Loucy (cell line): Measurements from ENCODE around the gene AQP1.

Experiments
- H2AFZ ChIP-seq: fragments of 200-600 bp; sonication (generic); 2 replicates; pipeline ENCODE4 v1.6.0; 2016; ENCODE audit warnings: antibody characterized with exemption, mild to moderate bottlenecking, low read length, moderate library complexity
- H3F3A ChIP-seq: fragments of 200-600 bp; 2 replicates; pipeline ENCODE4 v1.6.0; 2016; ENCODE audit warnings: antibody characterized with exemption, low read depth, mild to moderate bottlenecking
- H3K27me3 ChIP-seq: fragments of 200-600 bp; sonication (generic); 2 replicates; pipeline ENCODE4 v1.6.1; 2014; ENCODE audit warnings: low read length, mild to moderate bottlenecking; ENCODE audit not compliant: insufficient read depth, poor library complexity, severe bottlenecking
- H3K36me3 ChIP-seq: fragments of 200-600 bp; sonication (generic); 2 replicates; pipeline ENCODE4 v1.6.1; 2016; ENCODE audit warnings: low read length; ENCODE audit not compliant: insufficient read depth
- H3K4me1 ChIP-seq: fragments of 200-600 bp; sonication (generic); 2 replicates; pipeline ENCODE4 v1.5.1; 2014; ENCODE audit warnings: low read length, mild to moderate bottlenecking; ENCODE audit not compliant: insufficient read depth, poor library complexity, severe bottlenecking
- H3K4me2 ChIP-seq: fragments of 200-600 bp; sonication (generic); 2 replicates; pipeline ENCODE4 v1.6.0; 2014; ENCODE audit warnings: antibody characterized with exemption, low read length, low read depth, mild to moderate bottlenecking; ENCODE audit not compliant: poor library complexity, severe bottlenecking
- H3K4me3 ChIP-seq: fragments of 200-600 bp; sonication (generic); 2 replicates; pipeline ENCODE4 v1.5.1; 2014; ENCODE audit warnings: low read length, mild to moderate bottlenecking, mixed read lengths; ENCODE audit not compliant: poor library complexity, severe bottlenecking
- H3K79me2 ChIP-seq: fragments of 200-600 bp; sonication (generic); 2 replicates; pipeline ENCODE4 v1.6.1; 2014; ENCODE audit warnings: low read length; ENCODE audit not compliant: insufficient read depth
- H3K9ac ChIP-seq: fragments of 200-600 bp; sonication (generic); 2 replicates; pipeline ENCODE4 v1.6.0; 2014; ENCODE audit warnings: mild to moderate bottlenecking, low read depth, low read length, moderate library complexity; ENCODE audit not compliant: poor library complexity, severe bottlenecking
- H3K9me2 ChIP-seq: fragments of 200-600 bp; sonication (generic); replicated peaks from 2 replicates; pipeline ENCODE4 v1.6.1; 2016; ENCODE audit warnings: low read depth, low read length, mixed read lengths
- H3K9me3 ChIP-seq: fragments of 200-600 bp; sonication (generic); 2 replicates; pipeline ENCODE4 v1.6.1; 2014; ENCODE audit warnings: mild to moderate bottlenecking, antibody characterized with exemption, low read length, low read depth; ENCODE audit not compliant: insufficient read depth
- H4K20me1 ChIP-seq: fragments of 200-600 bp; sonication (generic); 2 replicates; pipeline ENCODE4 v1.6.0; 2014; ENCODE audit warnings: antibody characterized with exemption, low read length, mild to moderate bottlenecking; ENCODE audit not compliant: insufficient read depth, poor library complexity, severe bottlenecking
- EZH2phosphoT487 ChIP-seq: fragments of 200-600 bp; IDR thresholded peaks from 2 replicates; pipeline ENCODE4 v1.6.1; 2018; ENCODE audit warnings: antibody characterized with exemption, mild to moderate bottlenecking, moderate library complexity, borderline replicate concordance
- TF ChIP-seq, protein P1 (sequence below): fragments of 200-600 bp; sonication (generic); conservative IDR thresholded peaks from 2 replicates; pipeline ENCODE4 v1.5.1; 2014; ENCODE audit warnings: mild to moderate bottlenecking, antibody characterized with exemption, low read length

The AQP1 gene

DNA sequence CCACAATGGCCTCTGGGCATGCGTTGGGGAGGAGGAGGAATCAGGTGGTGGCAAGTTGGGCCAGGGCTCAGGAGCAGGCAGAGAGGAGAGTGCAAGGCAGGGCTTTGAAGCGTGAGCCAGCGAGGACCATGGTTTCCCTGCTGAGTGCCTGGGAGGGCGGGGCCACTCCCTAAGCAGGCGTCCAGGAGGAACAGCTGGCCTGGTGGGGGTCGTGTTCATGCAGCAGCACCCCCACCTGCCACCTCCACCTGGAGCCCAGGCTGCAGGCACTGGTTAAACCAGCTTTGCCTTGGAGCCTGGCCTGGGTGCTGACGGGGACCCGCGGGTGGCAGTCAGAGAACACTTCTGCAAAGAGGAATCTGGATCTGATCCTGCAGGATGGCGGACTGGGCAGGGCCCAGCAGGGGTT is 24.2 kb upstream of the AQP1 start:
- Histone ChIP-seq H3K9me2 (no peaks in the 10 kb centered on the region), H3K9me3 (no peaks in the 10 kb centered on the region), H3K4me3 (no peak overlapping the region), H2AFZ (no peak overlapping the region), H3K4me1 (no peaks in the 10 kb centered on the region), H3F3A (no peaks in the 10 kb centered on the region), H4K20me1 (no peaks in the 10 kb centered on the region), H3K9ac (no peak overlapping the region), H3K79me2 (no peaks in the 10 kb centered on the region), H3K27me3 (no peaks in the 10 kb centered on the region), H3K36me3 (no peaks in the 10 kb centered on the region), H3K4me2 (no peak overlapping the region)
- no peak for TF ChIP-seq EZH2phosphoT487
- TF ChIP-seq, protein P1, sequence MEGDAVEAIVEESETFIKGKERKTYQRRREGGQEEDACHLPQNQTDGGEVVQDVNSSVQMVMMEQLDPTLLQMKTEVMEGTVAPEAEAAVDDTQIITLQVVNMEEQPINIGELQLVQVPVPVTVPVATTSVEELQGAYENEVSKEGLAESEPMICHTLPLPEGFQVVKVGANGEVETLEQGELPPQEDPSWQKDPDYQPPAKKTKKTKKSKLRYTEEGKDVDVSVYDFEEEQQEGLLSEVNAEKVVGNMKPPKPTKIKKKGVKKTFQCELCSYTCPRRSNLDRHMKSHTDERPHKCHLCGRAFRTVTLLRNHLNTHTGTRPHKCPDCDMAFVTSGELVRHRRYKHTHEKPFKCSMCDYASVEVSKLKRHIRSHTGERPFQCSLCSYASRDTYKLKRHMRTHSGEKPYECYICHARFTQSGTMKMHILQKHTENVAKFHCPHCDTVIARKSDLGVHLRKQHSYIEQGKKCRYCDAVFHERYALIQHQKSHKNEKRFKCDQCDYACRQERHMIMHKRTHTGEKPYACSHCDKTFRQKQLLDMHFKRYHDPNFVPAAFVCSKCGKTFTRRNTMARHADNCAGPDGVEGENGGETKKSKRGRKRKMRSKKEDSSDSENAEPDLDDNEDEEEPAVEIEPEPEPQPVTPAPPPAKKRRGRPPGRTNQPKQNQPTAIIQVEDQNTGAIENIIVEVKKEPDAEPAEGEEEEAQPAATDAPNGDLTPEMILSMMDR: no peak

DNA sequence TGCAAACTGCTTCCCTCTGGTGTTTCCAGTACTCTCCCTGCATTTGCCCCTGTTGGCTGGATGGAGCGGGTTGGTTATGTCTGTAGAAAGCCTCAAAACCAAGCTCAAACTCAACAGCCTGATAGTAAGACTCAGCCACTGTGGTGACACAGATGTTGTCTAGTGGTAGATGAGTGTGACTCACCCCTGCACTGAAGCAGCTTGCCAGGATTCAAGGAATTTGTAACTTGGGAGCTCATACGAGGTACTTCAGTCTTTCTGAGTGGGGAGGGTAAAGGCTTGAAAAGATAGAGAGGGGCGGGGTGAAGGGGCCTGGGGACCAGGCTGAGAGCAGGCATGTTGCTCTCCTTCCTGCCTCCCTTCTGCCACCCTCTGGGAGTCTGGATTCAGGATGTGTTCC is 22.9 kb upstream of the AQP1 start:
- no peak for TF ChIP-seq EZH2phosphoT487
- TF ChIP-seq, protein P1: no peak
- no peaks in the 10 kb centered on the region for H3K36me3 ChIP-seq
- H3K27me3 ChIP-seq: no peaks in the 10 kb centered on the region
- H2AFZ ChIP-seq: no peak overlapping the region
- H3K9me3 ChIP-seq: no peaks in the 10 kb centered on the region
- H3K4me3 ChIP-seq: no peak overlapping the region
- H3K4me2 ChIP-seq: no peak overlapping the region
- no peak overlapping the region for H3K9ac ChIP-seq
- no peaks in the 10 kb centered on the region for H3K79me2 ChIP-seq
- no peaks in the 10 kb centered on the region for H3F3A ChIP-seq
- H3K4me1 ChIP-seq: no peaks in the 10 kb centered on the region
- no peaks in the 10 kb centered on the region for H4K20me1 ChIP-seq
- no peaks in the 10 kb centered on the region for H3K9me2 ChIP-seq

DNA sequence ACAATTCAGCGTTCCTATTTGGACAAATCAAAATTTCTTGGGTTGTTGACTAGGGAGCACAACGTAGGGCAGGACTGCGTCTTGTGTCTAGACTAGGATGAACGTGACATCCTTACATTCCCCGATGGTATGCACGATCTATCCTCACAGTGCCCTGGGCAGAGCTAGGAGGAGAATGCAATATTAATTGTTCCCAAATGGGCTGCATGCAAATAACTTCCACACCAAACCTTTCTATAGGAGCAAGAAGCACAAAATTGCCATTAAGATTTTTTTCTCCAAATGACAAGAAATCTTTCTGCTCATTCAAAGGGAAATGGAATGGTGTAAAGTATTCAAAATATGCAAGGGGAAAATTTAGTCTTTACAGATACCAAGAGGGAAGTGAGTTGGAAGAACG is 21.4 kb upstream of the AQP1 start:
- no peaks in the 10 kb centered on the region for H3K9me3 ChIP-seq
- H3K4me2 ChIP-seq: no peak overlapping the region
- no peaks in the 10 kb centered on the region for H4K20me1 ChIP-seq
- no peak overlapping the region for H2AFZ ChIP-seq
- H3K79me2 ChIP-seq: no peaks in the 10 kb centered on the region
- H3F3A ChIP-seq: no peaks in the 10 kb centered on the region
- no peak overlapping the region for H3K4me3 ChIP-seq
- no peaks in the 10 kb centered on the region for H3K36me3 ChIP-seq
- no peak overlapping the region for H3K9ac ChIP-seq
- H3K4me1 ChIP-seq: no peaks in the 10 kb centered on the region
- H3K9me2 ChIP-seq: no peaks in the 10 kb centered on the region
- no peaks in the 10 kb centered on the region for H3K27me3 ChIP-seq
- no peak for TF ChIP-seq EZH2phosphoT487
- TF ChIP-seq, protein P1: no peak
